Activated T-helper 2 cell treated with anti-CD3 and anti-CD28 coated beads, Interferon-gamma antibody, Interleukin-2, Interleukin-4, amounts not matched to agents 10 μg/mL and 5 μg/mL and 100 μg/mL, durations not matched to agents 14 hours and 24 hours and 36 hours (primary cell): ENCODE measurements around the gene DRICH1. TPM values are rescaled to one million over a fixed set of nuclear protein-coding genes. Genes with fewer than 3 reads are reported as not detected.
"Not testable (repeated sequence)": the region's sequence is repeated elsewhere in the genome, so short reads cannot be mapped to it uniquely, and the experiment has no call there.

Experiments used
- DNase-seq: peaks from one replicate; pipeline ENCODE4 v3.0.0; 2021; ENCODE audit warnings: low spot score
- H3K27ac Mint-ChIP-seq: one replicate; pipeline ENCODE4 v1.8.0; 2021; ENCODE audit warnings: mixed read lengths
- H3K27me3 Mint-ChIP-seq: one replicate; pipeline ENCODE4 v1.8.0; 2021; ENCODE audit warnings: low read depth, mixed read lengths
- H3K36me3 Mint-ChIP-seq: one replicate; pipeline ENCODE4 v1.8.0; 2021; ENCODE audit warnings: low read depth, mixed read lengths
- H3K4me1 Mint-ChIP-seq: one replicate; pipeline ENCODE4 v1.8.0; 2021; ENCODE audit warnings: low read depth, mixed read lengths
- H3K4me3 Mint-ChIP-seq: one replicate; pipeline ENCODE4 v1.8.0; 2021; ENCODE audit warnings: low read depth, mild to moderate bottlenecking, moderate library complexity, mixed read lengths
- H3K9me3 Mint-ChIP-seq: one replicate; pipeline ENCODE4 v1.8.0; 2021; ENCODE audit warnings: mixed read lengths
- intact Hi-C: fragments of 100-400 bp; cut with micrococcal nuclease; formaldehyde crosslinking; loops from one replicate; pipeline ENCODE4 v1.15.1; 2023
- total RNA-seq: library from RNA; stranded (reverse); gene quantifications from 2 replicates; pipeline ENCODE4 v1.2.3, GENCODE V29; 2022

DRICH1 gene
- total RNA-seq, 1 donor from 2014 or later: 0.50 TPM

GRCh38 chr22:23604939-23605712 is 27.0 kb downstream of the DRICH1 start:
- Mint-ChIP-seq H3K36me3 (no peaks in the 10 kb centered on the region), H3K9me3 (no peaks in the 10 kb centered on the region), H3K27me3 (peaks cover 3% of the 10 kb centered on the region)

GRCh38 chr22:23603266-23603665 is 28.9 kb downstream of the DRICH1 start:
- Mint-ChIP-seq H3K4me3 (no peak overlapping the region), H3K4me1 (no peaks in the 10 kb centered on the region), H3K27me3 (peaks cover 3% of the 10 kb centered on the region), H3K9me3 (no peaks in the 10 kb centered on the region), H3K27ac (no peak overlapping the region), H3K36me3 (no peaks in the 10 kb centered on the region)
- intact Hi-C loops: no loop called here
- DNase-seq: no peak

More at GRCh38 chr22:23604939-23605712, 27.0 kb downstream of the DRICH1 start:
- H3K4me3 Mint-ChIP-seq: no peak overlapping the region
- DNase-seq: no peak
- H3K27ac Mint-ChIP-seq: no peak overlapping the region
- intact Hi-C loops: no loop called here
- H3K4me1 Mint-ChIP-seq: peaks cover 6% of the 10 kb centered on the region

- no peak overlapping the region for H3K4me3 Mint-ChIP-seq
- no peak overlapping the region for H3K27ac Mint-ChIP-seq
- DNase-seq: no peak
- H3K4me1 Mint-ChIP-seq: peaks cover under 1% of the 10 kb centered on the region
- H3K9me3 Mint-ChIP-seq: no peaks in the 10 kb centered on the region
- intact Hi-C loops: no loop called here
- peaks cover 3% of the 10 kb centered on the region for H3K27me3 Mint-ChIP-seq
- no peaks in the 10 kb centered on the region for H3K36me3 Mint-ChIP-seq
Observed at GRCh38 chr22:23598805-23599518, 33.2 kb downstream of the DRICH1 start.

GRCh38 chr22:23597576-23598268 is 34.4 kb downstream of the DRICH1 start:
- H3K27me3 Mint-ChIP-seq, intact Hi-C loops, H3K4me3 Mint-ChIP-seq, H3K4me1 Mint-ChIP-seq, H3K27ac Mint-ChIP-seq, H3K9me3 Mint-ChIP-seq, H3K36me3 Mint-ChIP-seq, DNase-seq: not testable (repeated sequence)

GRCh38 chr22:23595904-23596303 is 36.2 kb downstream of the DRICH1 start:
- H3K9me3 Mint-ChIP-seq, H3K27ac Mint-ChIP-seq, DNase-seq, H3K36me3 Mint-ChIP-seq, intact Hi-C loops, H3K27me3 Mint-ChIP-seq, H3K4me3 Mint-ChIP-seq, H3K4me1 Mint-ChIP-seq: not testable (repeated sequence)

GRCh38 chr22:23591846-23592245 is 40.3 kb downstream of the DRICH1 start:
- Mint-ChIP-seq H3K9me3 (no peaks in the 10 kb centered on the region), H3K4me3 (no peak overlapping the region), H3K36me3 (no peaks in the 10 kb centered on the region), H3K4me1 (peaks cover 2% of the 10 kb centered on the region), H3K27me3 (no peaks in the 10 kb centered on the region), H3K27ac (no peak overlapping the region)
- intact Hi-C loops: loop anchor here (5.0 kb wide), 1 partner anchor 50 kb away; no protein-coding TSS in a partner anchor
- DNase-seq: no peak

- H3K4me3 Mint-ChIP-seq: no peak overlapping the region
- no peak overlapping the region for H3K27ac Mint-ChIP-seq
- H3K27me3 Mint-ChIP-seq: no peaks in the 10 kb centered on the region
- DNase-seq: peak; percentile 37
- no peaks in the 10 kb centered on the region for H3K9me3 Mint-ChIP-seq
- peaks cover 2% of the 10 kb centered on the region for H3K4me1 Mint-ChIP-seq
- H3K36me3 Mint-ChIP-seq: no peaks in the 10 kb centered on the region
- intact Hi-C loops: loop anchor here (5.0 kb wide), 1 partner anchor 49 kb away; no protein-coding TSS in a partner anchor
Observed at GRCh38 chr22:23591201-23591791, 40.8 kb downstream of the DRICH1 start.

DNA sequence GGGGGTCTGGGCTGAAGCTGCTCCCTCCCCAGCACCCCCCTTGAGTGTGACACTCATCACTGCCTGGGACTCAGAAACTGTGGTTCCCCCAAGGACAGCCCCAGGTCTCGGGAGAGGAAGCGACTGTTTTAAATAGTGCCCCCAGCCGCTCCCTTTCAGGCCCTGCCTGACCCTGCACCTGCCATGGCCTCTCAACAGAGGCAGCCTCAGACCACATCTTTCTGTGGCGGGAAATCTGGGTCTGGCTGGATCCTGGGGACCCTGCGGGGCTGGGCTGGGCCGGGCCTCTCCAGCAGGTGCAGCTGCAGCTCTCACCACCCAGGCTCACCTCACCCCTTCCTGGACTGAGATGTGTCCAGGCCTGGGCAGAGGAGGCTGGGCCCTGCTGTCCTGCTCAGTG is 48.3 kb downstream of the DRICH1 start:
- DNase-seq: no peak
- no peaks in the 10 kb centered on the region for H3K36me3 Mint-ChIP-seq
- H3K27me3 Mint-ChIP-seq: peaks cover 4% of the 10 kb centered on the region
- no peaks in the 10 kb centered on the region for H3K9me3 Mint-ChIP-seq
- intact Hi-C loops: no loop called here
- H3K4me3 Mint-ChIP-seq: no peak overlapping the region
- no peak overlapping the region for H3K27ac Mint-ChIP-seq
- H3K4me1 Mint-ChIP-seq: peaks cover 13% of the 10 kb centered on the region

- Mint-ChIP-seq H3K27ac (no peak overlapping the region), H3K27me3 (peaks cover 4% of the 10 kb centered on the region), H3K36me3 (no peaks in the 10 kb centered on the region), H3K9me3 (no peaks in the 10 kb centered on the region), H3K4me3 (no peak overlapping the region), H3K4me1 (peaks cover 13% of the 10 kb centered on the region)
- no peak for DNase-seq
- intact Hi-C loops: no loop called here
Observed at GRCh38 chr22:23583153-23583552, 49.0 kb downstream of the DRICH1 start.

DNA sequence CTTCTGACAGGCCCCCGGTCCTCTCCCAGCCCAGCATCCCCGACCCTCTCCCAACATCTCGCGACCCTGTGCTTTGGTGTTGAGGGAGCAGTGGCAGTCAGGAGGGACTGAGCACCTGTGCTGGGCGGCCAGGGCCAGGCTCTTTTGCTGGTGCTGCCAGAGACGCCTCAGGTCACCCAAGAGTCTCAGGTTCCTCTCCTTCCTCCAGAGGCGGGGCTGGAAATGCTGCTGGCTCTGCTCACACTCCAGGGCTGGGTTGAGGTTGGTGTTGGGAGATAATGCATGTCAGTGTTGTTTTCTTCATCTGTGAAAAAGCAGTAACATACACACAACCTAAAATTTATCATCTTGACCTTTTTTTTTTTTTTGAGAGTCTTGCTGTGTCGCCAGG is 50.9 kb downstream of the DRICH1 start:
- peaks cover 15% of the 10 kb centered on the region for H3K4me1 Mint-ChIP-seq
- no peaks in the 10 kb centered on the region for H3K9me3 Mint-ChIP-seq
- intact Hi-C loops: no loop called here
- DNase-seq: no peak
- peak overlapping the region; percentile 28 for H3K27ac Mint-ChIP-seq
- no peaks in the 10 kb centered on the region for H3K36me3 Mint-ChIP-seq
- no peak overlapping the region for H3K4me3 Mint-ChIP-seq
- H3K27me3 Mint-ChIP-seq: peaks cover 8% of the 10 kb centered on the region

- Mint-ChIP-seq H3K4me1 (peaks cover 15% of the 10 kb centered on the region), H3K27me3 (peaks cover 8% of the 10 kb centered on the region), H3K36me3 (no peaks in the 10 kb centered on the region), H3K27ac (peak overlapping the region; percentile 28), H3K4me3 (peak overlapping the region; percentile 5), H3K9me3 (no peaks in the 10 kb centered on the region)
- no peak for DNase-seq
- intact Hi-C loops: no loop called here
Observed at GRCh38 chr22:23580576-23581259, 51.4 kb downstream of the DRICH1 start.

DNA sequence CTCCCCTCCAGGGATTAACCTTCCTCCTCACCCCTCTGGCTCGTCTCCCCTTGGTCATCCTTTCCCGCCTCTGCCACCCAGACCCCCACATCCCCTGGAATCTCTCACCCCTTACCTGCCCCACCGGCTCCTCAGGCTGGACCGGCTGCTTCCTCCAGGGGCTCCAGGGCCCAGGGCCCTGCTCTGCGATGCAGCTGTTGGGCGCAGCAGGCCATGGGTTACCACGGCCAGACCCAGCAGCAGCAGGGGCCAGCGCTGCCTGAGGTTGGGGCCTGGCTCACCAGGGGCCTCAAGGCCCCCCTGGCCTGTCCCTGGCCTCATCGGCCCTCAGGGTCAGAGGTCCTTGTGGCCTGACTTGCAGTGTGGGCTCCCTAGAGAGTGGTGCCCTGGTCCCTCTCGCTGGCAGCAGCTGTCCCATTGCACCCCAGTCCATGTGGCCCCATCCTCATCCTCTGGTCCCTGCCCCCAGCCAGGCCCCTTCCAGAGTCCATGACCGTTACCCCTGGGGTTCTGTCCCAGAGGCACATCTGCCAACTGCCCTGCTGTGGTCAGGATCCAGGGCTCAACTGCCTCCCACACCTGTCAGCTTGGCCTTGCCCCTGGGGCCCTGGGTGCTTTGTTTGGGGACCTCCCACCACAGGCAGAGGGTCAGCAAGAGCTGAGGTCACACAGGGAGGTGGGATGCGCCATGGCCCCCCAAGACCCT is 52.1 kb downstream of the DRICH1 start, which contains the start of gene IGLL1:
Gene IGLL1 (minus strand): TSS at position 421 of the 706 bp plus-strand sequence. CDS start 100 bp downstream, at position 321.
- no peaks in the 10 kb centered on the region for H3K9me3 Mint-ChIP-seq
- DNase-seq: no peak
- intact Hi-C loops: no loop called here
- peak within 1 kb of the TSS; percentile 28 for H3K27ac Mint-ChIP-seq
- H3K4me3 Mint-ChIP-seq: peak within 1 kb of the TSS; percentile 5
- H3K36me3 Mint-ChIP-seq: no peaks in the 10 kb centered on the region
- H3K4me1 Mint-ChIP-seq: peaks cover 15% of the 10 kb centered on the region
- H3K27me3 Mint-ChIP-seq: peaks cover 7% of the 10 kb centered on the region
